Measurements from ENCODE around the gene FAM227B.
"Not testable (repeated sequence)": the region's sequence is repeated elsewhere in the genome, so short reads cannot be mapped to it uniquely, and the experiment has no call there.

The FAM227B gene

GRCh38 chr15:49412797-49413196, 207.8 kb downstream of the FAM227B start:
- H3K27ac ChIP-seq (ENCODE audit: low read depth, low read length): no peak overlapping the region
- H3K9ac ChIP-seq (ENCODE audit: low read length): no peak overlapping the region
- H3K9me3 ChIP-seq (ENCODE audit: low read length): no peaks in the 10 kb centered on the region
- H3K4me3 ChIP-seq (ENCODE audit: low read depth in 1 of 2, low read length in 2 of 2): no peak overlapping the region
- H3K4me1 ChIP-seq (ENCODE audit: insufficient read depth, low read length): peaks cover 8% of the 10 kb centered on the region
- H3K27me3 ChIP-seq (ENCODE audit: control insufficient read depth in 1 of 2, insufficient read depth in 2 of 2, low read length in 2 of 2): no peaks in the 10 kb centered on the region
- H3K36me3 ChIP-seq (ENCODE audit: insufficient read depth, low read length): no peaks in the 10 kb centered on the region

DNA sequence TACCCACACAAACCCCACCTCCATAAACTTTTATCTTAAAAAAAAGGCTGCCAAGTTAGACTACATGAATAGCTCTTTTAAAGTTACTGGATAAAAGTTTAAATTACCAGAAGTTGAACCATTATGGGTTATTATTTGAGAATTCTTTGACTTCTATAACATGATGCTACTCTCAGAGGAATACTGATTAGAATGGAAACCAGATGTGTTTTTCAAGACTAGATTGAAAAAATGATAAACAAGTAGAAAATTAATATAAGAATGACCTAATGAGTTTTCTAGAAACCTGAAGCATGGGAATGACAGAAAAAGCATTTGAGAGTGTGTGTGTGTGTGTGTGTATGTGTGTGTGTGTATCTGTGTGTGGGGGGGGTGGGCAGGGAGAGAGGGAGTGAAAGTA, 210.0 kb downstream of the FAM227B start:
- Histone ChIP-seq H3K4me1 (ENCODE audit: insufficient read depth, low read length) (peaks cover 1% of the 10 kb centered on the region), H3K36me3 (ENCODE audit: insufficient read depth, low read length) (no peaks in the 10 kb centered on the region)

GRCh38 chr15:49406352-49407118, 214.1 kb downstream of the FAM227B start:
- H3K27ac ChIP-seq (ENCODE audit: low read depth, low read length): no peak overlapping the region

More for the DNA sequence above, 210.0 kb downstream of the FAM227B start:
- Histone ChIP-seq H3K27me3 (ENCODE audit: control insufficient read depth in 1 of 2, insufficient read depth in 2 of 2, low read length in 2 of 2) (no peaks in the 10 kb centered on the region), H3K9me3 (ENCODE audit: low read length) (no peaks in the 10 kb centered on the region), H3K4me3 (ENCODE audit: low read depth in 1 of 2, low read length in 2 of 2) (no peak overlapping the region), H3K9ac (ENCODE audit: low read length) (no peak overlapping the region), H3K27ac (ENCODE audit: low read depth, low read length) (no peak overlapping the region)

DNA sequence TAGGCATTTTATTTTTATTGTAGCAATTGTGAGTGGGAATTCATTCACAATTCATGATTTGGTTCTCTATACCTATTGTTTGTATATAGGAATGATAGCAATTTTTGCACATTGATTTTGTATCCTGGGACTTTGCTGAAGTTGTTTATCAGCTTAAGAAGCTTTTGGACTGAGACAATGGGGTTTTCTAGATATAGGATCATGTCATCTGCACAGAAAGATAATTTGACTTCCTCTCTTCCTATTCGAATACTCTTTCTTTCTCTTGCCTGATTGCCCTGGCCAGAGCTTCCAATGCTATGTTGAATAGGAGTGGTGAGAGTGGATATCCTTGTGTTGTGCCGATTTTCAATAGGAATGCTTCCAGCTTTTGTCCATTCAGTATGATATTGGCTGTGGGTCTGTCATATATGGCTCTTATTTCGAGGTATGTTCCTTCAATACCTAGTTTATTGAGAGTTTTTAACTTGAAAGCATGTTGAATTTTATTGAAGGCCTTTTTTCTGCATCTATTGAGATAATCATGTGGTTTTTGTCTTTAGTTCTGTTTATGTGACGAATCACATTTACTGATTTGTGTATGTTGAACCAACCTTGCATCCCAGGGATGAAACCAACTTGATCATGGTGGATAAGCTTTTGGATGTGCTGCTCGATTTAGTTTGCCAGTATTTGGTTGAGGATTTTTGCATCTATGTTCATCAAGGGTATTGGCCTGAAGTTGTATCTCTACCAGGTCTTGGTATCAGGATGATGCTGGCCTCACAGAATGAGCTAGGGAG, 217.9 kb downstream of the FAM227B start:
- not testable (repeated sequence) for H3K4me3 ChIP-seq (ENCODE audit: low read depth in 1 of 2, low read length in 2 of 2); H3K4me1 ChIP-seq (ENCODE audit: insufficient read depth, low read length); H3K36me3 ChIP-seq (ENCODE audit: insufficient read depth, low read length); H3K27me3 ChIP-seq (ENCODE audit: control insufficient read depth in 1 of 2, insufficient read depth in 2 of 2, low read length in 2 of 2); H3K27ac ChIP-seq (ENCODE audit: low read depth, low read length); H3K9me3 ChIP-seq (ENCODE audit: low read length); H3K9ac ChIP-seq (ENCODE audit: low read length)

More at GRCh38 chr15:49406352-49407118, 214.1 kb downstream of the FAM227B start:
- Histone ChIP-seq H3K4me3 (ENCODE audit: low read depth in 1 of 2, low read length in 2 of 2) (no peak overlapping the region), H3K9me3 (ENCODE audit: low read length) (no peaks in the 10 kb centered on the region), H3K27me3 (ENCODE audit: control insufficient read depth in 1 of 2, insufficient read depth in 2 of 2, low read length in 2 of 2) (no peaks in the 10 kb centered on the region), H3K9ac (ENCODE audit: low read length) (no peak overlapping the region), H3K4me1 (ENCODE audit: insufficient read depth, low read length) (no peaks in the 10 kb centered on the region), H3K36me3 (ENCODE audit: insufficient read depth, low read length) (no peaks in the 10 kb centered on the region)

- no peak overlapping the region for H3K27ac ChIP-seq (ENCODE audit: low read depth, low read length)
- no peaks in the 10 kb centered on the region for H3K27me3 ChIP-seq (ENCODE audit: control insufficient read depth in 1 of 2, insufficient read depth in 2 of 2, low read length in 2 of 2)
- no peaks in the 10 kb centered on the region for H3K36me3 ChIP-seq (ENCODE audit: insufficient read depth, low read length)
- H3K4me1 ChIP-seq (ENCODE audit: insufficient read depth, low read length): no peaks in the 10 kb centered on the region
- no peak overlapping the region for H3K4me3 ChIP-seq (ENCODE audit: low read depth in 1 of 2, low read length in 2 of 2)
- H3K9ac ChIP-seq (ENCODE audit: low read length): no peak overlapping the region
- H3K9me3 ChIP-seq (ENCODE audit: low read length): no peaks in the 10 kb centered on the region
Measured at GRCh38 chr15:49387471-49387870, 233.1 kb downstream of the FAM227B start.

GRCh38 chr15:49383266-49383665, 237.4 kb downstream of the FAM227B start:
- Histone ChIP-seq H3K4me1 (ENCODE audit: insufficient read depth, low read length) (no peaks in the 10 kb centered on the region), H3K36me3 (ENCODE audit: insufficient read depth, low read length) (no peaks in the 10 kb centered on the region), H3K27me3 (ENCODE audit: control insufficient read depth in 1 of 2, insufficient read depth in 2 of 2, low read length in 2 of 2) (no peaks in the 10 kb centered on the region), H3K4me3 (ENCODE audit: low read depth in 1 of 2, low read length in 2 of 2) (no peak overlapping the region), H3K9me3 (ENCODE audit: low read length) (no peaks in the 10 kb centered on the region), H3K9ac (ENCODE audit: low read length) (no peak overlapping the region), H3K27ac (ENCODE audit: low read depth, low read length) (no peak overlapping the region)

DNA sequence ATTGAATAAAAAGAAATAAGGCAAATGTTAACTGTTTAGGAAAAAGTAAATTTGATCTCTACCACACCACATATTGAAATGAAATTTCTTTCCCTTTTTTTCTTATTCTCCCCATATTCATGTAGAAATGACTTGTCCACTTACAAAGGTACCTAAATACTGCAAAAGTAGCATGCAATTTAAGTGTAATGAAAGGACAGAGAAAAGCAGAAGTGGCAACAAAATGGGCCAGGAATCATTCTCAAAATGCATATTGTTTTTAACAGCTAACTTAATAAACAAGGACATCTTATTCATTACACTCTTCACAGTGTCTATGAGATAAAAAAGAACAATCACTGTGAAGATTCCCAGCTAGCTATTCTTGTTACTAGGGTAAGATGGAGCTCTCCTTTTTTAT, 238.2 kb downstream of the FAM227B start:
- Histone ChIP-seq H3K9ac (ENCODE audit: low read length) (no peak overlapping the region), H3K27ac (ENCODE audit: low read depth, low read length) (no peak overlapping the region), H3K9me3 (ENCODE audit: low read length) (no peaks in the 10 kb centered on the region), H3K4me1 (ENCODE audit: insufficient read depth, low read length) (no peaks in the 10 kb centered on the region), H3K27me3 (ENCODE audit: control insufficient read depth in 1 of 2, insufficient read depth in 2 of 2, low read length in 2 of 2) (no peaks in the 10 kb centered on the region), H3K4me3 (ENCODE audit: low read depth in 1 of 2, low read length in 2 of 2) (no peak overlapping the region), H3K36me3 (ENCODE audit: insufficient read depth, low read length) (no peaks in the 10 kb centered on the region)

GRCh38 chr15:49380912-49381311, 239.7 kb downstream of the FAM227B start:
- no peaks in the 10 kb centered on the region for H3K36me3 ChIP-seq (ENCODE audit: insufficient read depth, low read length)
- H3K4me3 ChIP-seq (ENCODE audit: low read depth in 1 of 2, low read length in 2 of 2): no peak overlapping the region
- no peaks in the 10 kb centered on the region for H3K4me1 ChIP-seq (ENCODE audit: insufficient read depth, low read length)
- H3K9me3 ChIP-seq (ENCODE audit: low read length): no peaks in the 10 kb centered on the region
- H3K9ac ChIP-seq (ENCODE audit: low read length): no peak overlapping the region
- H3K27me3 ChIP-seq (ENCODE audit: control insufficient read depth in 1 of 2, insufficient read depth in 2 of 2, low read length in 2 of 2): no peaks in the 10 kb centered on the region
- H3K27ac ChIP-seq (ENCODE audit: low read depth, low read length): no peak overlapping the region

DNA sequence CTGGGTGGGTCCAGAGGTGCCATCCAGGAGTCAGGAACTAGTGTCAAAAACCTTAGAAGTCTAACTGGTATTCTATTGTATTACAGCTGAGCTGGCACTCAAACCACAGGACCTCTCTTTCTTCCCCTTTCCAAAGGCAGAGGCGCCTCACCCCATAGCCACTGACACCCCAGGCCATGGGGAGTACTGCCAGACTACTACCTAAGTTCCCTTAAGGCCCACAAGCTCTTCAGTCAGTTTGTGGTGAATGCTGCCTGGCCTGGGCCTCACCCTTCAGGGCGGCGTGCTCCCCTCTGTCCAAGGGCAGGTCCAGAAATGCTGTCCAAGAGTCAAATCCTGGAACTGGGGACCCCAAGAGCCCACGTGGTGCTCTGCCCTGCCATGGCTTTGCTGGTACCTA, 240.6 kb downstream of the FAM227B start:
- Histone ChIP-seq H3K4me3 (ENCODE audit: low read depth in 1 of 2, low read length in 2 of 2) (no peak overlapping the region), H3K27ac (ENCODE audit: low read depth, low read length) (no peak overlapping the region), H3K9me3 (ENCODE audit: low read length) (no peaks in the 10 kb centered on the region), H3K4me1 (ENCODE audit: insufficient read depth, low read length) (no peaks in the 10 kb centered on the region), H3K27me3 (ENCODE audit: control insufficient read depth in 1 of 2, insufficient read depth in 2 of 2, low read length in 2 of 2) (no peaks in the 10 kb centered on the region), H3K36me3 (ENCODE audit: insufficient read depth, low read length) (no peaks in the 10 kb centered on the region), H3K9ac (ENCODE audit: low read length) (no peak overlapping the region)

GRCh38 chr15:49372366-49372765, 248.3 kb downstream of the FAM227B start:
- Histone ChIP-seq H3K9ac (ENCODE audit: low read length) (no peak overlapping the region), H3K27me3 (ENCODE audit: control insufficient read depth in 1 of 2, insufficient read depth in 2 of 2, low read length in 2 of 2) (no peaks in the 10 kb centered on the region), H3K4me1 (ENCODE audit: insufficient read depth, low read length) (no peaks in the 10 kb centered on the region), H3K4me3 (ENCODE audit: low read depth in 1 of 2, low read length in 2 of 2) (no peak overlapping the region), H3K27ac (ENCODE audit: low read depth, low read length) (no peak overlapping the region), H3K9me3 (ENCODE audit: low read length) (no peaks in the 10 kb centered on the region), H3K36me3 (ENCODE audit: insufficient read depth, low read length) (no peaks in the 10 kb centered on the region)

GRCh38 chr15:49370782-49371181, 249.8 kb downstream of the FAM227B start:
- Histone ChIP-seq H3K27ac (ENCODE audit: low read depth, low read length) (no peak overlapping the region), H3K9ac (ENCODE audit: low read length) (no peak overlapping the region), H3K36me3 (ENCODE audit: insufficient read depth, low read length) (no peaks in the 10 kb centered on the region), H3K4me3 (ENCODE audit: low read depth in 1 of 2, low read length in 2 of 2) (no peak overlapping the region), H3K27me3 (ENCODE audit: control insufficient read depth in 1 of 2, insufficient read depth in 2 of 2, low read length in 2 of 2) (no peaks in the 10 kb centered on the region), H3K9me3 (ENCODE audit: low read length) (no peaks in the 10 kb centered on the region), H3K4me1 (ENCODE audit: insufficient read depth, low read length) (no peaks in the 10 kb centered on the region)

Measured in muscle layer of colon (tissue), 2 donors.